ENCODE measurements around the gene KIAA1210. TPM values are rescaled to one million over a fixed set of nuclear protein-coding genes. Genes with fewer than 3 reads are reported as not detected.

The KIAA1210 gene
- polyA plus RNA-seq, 3 donors: not detected

GRCh38 chrX:119132961-119133360 lies 5.3 kb upstream of the KIAA1210 start:
- intact Hi-C loops (cut with micrococcal nuclease): no loop called here
- Mint-ChIP-seq H3K36me3 (no peaks in the 10 kb centered on the region), H3K4me3 (peak overlapping the region in 1 of 2 donors; percentile 80), H3K27ac (peak overlapping the region in 1 of 7 donors; percentile 60), H3K9me3 (peaks cover 0 to 2% (median 0%) of the 10 kb centered on the region in 7 donors), H3K4me1 (peaks cover 9% of the 10 kb centered on the region), H3K27me3 (ENCODE audit: low read depth in 3 of 3) (peaks cover 0 to 19% (median 7%) of the 10 kb centered on the region in 3 donors)
- H3K4me1 ChIP-seq (ENCODE audit: control insufficient read depth in 1 of 2, insufficient read depth in 2 of 2, low read length in 2 of 2): peaks cover 9 to 10% of the 10 kb centered on the region in 2 donors
- no peaks in the 10 kb centered on the region for H3K79me2 ChIP-seq (ENCODE audit: insufficient read depth, low read length)
- whole genome bisulfite sequencing (ENCODE audit: insufficient coverage): no CpG with 5 or more reads among the region's 5 CpGs
- no peaks in the 10 kb centered on the region for H3K9me3 ChIP-seq (replicated peaks in 1 of 2; ENCODE audit: control insufficient read depth in 1 of 2, insufficient read depth in 1 of 2, low read length in 2 of 2)
- peaks cover 0 to 2% of the 10 kb centered on the region in 2 donors for H3K27me3 ChIP-seq (ENCODE audit: control insufficient read depth in 2 of 2, insufficient read depth in 2 of 2, low read length in 2 of 2)
- no peak overlapping the region for H3K27ac ChIP-seq (ENCODE audit: low read depth in 1 of 2, low read length in 2 of 2)
- DNase-seq: peak; percentile 18 to 33 (median 24)
- H3K4me3 ChIP-seq (replicated peaks in 1 of 3; ENCODE audit: low read depth in 2 of 3, low read length in 3 of 3): no peak overlapping the region
- no peak overlapping the region for H3K4me2 ChIP-seq (replicated peaks; ENCODE audit: extremely low read depth, low read length, poor library complexity, severe bottlenecking)
- no peak for TF ChIP-seq CTCF (IDR thresholded peaks at IDR 0.05)
- no peaks in the 10 kb centered on the region for H3K36me3 ChIP-seq (replicated peaks in 1 of 2; ENCODE audit: control insufficient read depth in 1 of 2, insufficient read depth in 2 of 2, low read length in 2 of 2)
- no peaks in the 10 kb centered on the region for H4K20me1 ChIP-seq (ENCODE audit: insufficient read depth, low read length)
- no peak overlapping the region for H2AFZ ChIP-seq (ENCODE audit: insufficient read depth, low read depth, low read length, poor library complexity, severe bottlenecking)
- H3K9ac ChIP-seq (ENCODE audit: insufficient read depth, low read length, poor library complexity, severe bottlenecking): no peak overlapping the region

GRCh38 chrX:119132316-119132715 lies 4.7 kb upstream of the KIAA1210 start:
- peaks cover 9 to 10% of the 10 kb centered on the region in 2 donors for H3K4me1 ChIP-seq (ENCODE audit: control insufficient read depth in 1 of 2, insufficient read depth in 2 of 2, low read length in 2 of 2)
- no peak for TF ChIP-seq CTCF (IDR thresholded peaks at IDR 0.05)
- no peaks in the 10 kb centered on the region for H3K36me3 Mint-ChIP-seq
- H3K4me3 Mint-ChIP-seq: no peak overlapping the region
- H3K27ac ChIP-seq (ENCODE audit: low read depth in 1 of 2, low read length in 2 of 2): no peak overlapping the region
- no peaks in the 10 kb centered on the region for H3K9me3 ChIP-seq (replicated peaks in 1 of 2; ENCODE audit: control insufficient read depth in 1 of 2, insufficient read depth in 1 of 2, low read length in 2 of 2)
- H3K27me3 Mint-ChIP-seq (ENCODE audit: low read depth in 3 of 3): peaks cover 0 to 15% (median 7%) of the 10 kb centered on the region in 3 donors
- no peak overlapping the region for H2AFZ ChIP-seq (ENCODE audit: insufficient read depth, low read depth, low read length, poor library complexity, severe bottlenecking)
- no peak overlapping the region for H3K4me3 ChIP-seq (replicated peaks in 1 of 3; ENCODE audit: low read depth in 2 of 3, low read length in 3 of 3)
- no peak overlapping the region for H3K4me2 ChIP-seq (replicated peaks; ENCODE audit: extremely low read depth, low read length, poor library complexity, severe bottlenecking)
- DNase-seq: no peak
- H3K27ac Mint-ChIP-seq: no peak overlapping the region
- peaks cover 0 to 2% (median 0%) of the 10 kb centered on the region in 7 donors for H3K9me3 Mint-ChIP-seq
- H3K4me1 Mint-ChIP-seq: peaks cover 9% of the 10 kb centered on the region
- H4K20me1 ChIP-seq (ENCODE audit: insufficient read depth, low read length): no peaks in the 10 kb centered on the region
- intact Hi-C loops (cut with micrococcal nuclease): no loop called here
- peaks cover 0 to 2% of the 10 kb centered on the region in 2 donors for H3K27me3 ChIP-seq (ENCODE audit: control insufficient read depth in 2 of 2, insufficient read depth in 2 of 2, low read length in 2 of 2)
- H3K79me2 ChIP-seq (ENCODE audit: insufficient read depth, low read length): no peaks in the 10 kb centered on the region
- WGBS (ENCODE audit: insufficient coverage): no CpG with 5 or more reads among the region's 2 CpGs
- no peak overlapping the region for H3K9ac ChIP-seq (ENCODE audit: insufficient read depth, low read length, poor library complexity, severe bottlenecking)
- H3K36me3 ChIP-seq (replicated peaks in 1 of 2; ENCODE audit: control insufficient read depth in 1 of 2, insufficient read depth in 2 of 2, low read length in 2 of 2): no peaks in the 10 kb centered on the region

Measured in CD14-positive monocyte (primary cell).